Gastroesophageal sphincter (tissue), 3 donors: Measurements from ENCODE around the gene FRRS1.

Experiments
- POLR2A ChIP-seq, 2 donors: fragments of 450-650 bp; IDR thresholded peaks; one replicate each; pipeline ENCODE4 v1.6.1; 2017; ENCODE audit warnings: antibody characterized with exemption in 2 of 2, mild to moderate bottlenecking in 2 of 2, moderate library complexity in 1 of 2
- TF ChIP-seq, protein P1 (sequence below), 4 experiments: fragments of 200-600 bp in 2 of 4; fragments of 450-650 bp in 2 of 4; sonication (generic) in 1 of 4; IDR thresholded peaks; one replicate each; pipeline ENCODE4 v1.5.1; 2017 to 2019; ENCODE audit warnings: antibody characterized with exemption in 4 of 4, mild to moderate bottlenecking in 2 of 4, moderate library complexity in 2 of 4

DNA sequence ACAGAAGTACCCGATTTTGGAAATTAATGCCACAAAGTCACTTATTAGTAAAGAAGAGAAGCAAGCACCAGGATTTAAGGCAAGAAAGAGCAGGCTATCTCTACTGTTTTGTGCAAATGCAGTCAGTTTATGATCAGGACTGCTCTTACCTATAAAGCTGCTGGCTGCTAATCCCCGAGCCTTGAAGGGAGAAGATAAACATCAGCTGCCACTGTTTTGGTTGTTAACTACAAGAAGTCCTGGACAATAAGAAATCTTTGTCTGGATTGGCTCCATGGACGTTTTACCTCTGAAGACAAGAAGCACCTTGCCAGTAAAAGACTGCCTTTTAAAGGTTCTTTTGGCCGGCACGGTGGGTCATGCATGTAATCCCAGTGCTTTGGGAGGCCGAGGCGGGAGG is 21.4 kb downstream of the FRRS1 start:
- no peak for TF ChIP-seq POLR2A (IDR thresholded peaks at IDR 0.05)
- TF ChIP-seq, protein P1, sequence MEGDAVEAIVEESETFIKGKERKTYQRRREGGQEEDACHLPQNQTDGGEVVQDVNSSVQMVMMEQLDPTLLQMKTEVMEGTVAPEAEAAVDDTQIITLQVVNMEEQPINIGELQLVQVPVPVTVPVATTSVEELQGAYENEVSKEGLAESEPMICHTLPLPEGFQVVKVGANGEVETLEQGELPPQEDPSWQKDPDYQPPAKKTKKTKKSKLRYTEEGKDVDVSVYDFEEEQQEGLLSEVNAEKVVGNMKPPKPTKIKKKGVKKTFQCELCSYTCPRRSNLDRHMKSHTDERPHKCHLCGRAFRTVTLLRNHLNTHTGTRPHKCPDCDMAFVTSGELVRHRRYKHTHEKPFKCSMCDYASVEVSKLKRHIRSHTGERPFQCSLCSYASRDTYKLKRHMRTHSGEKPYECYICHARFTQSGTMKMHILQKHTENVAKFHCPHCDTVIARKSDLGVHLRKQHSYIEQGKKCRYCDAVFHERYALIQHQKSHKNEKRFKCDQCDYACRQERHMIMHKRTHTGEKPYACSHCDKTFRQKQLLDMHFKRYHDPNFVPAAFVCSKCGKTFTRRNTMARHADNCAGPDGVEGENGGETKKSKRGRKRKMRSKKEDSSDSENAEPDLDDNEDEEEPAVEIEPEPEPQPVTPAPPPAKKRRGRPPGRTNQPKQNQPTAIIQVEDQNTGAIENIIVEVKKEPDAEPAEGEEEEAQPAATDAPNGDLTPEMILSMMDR (IDR thresholded peaks at IDR 0.05), result no peak
